Thyroid gland (tissue), 4 donors: ENCODE measurements around the gene COX7A2. TPM values are rescaled to one million over a fixed set of nuclear protein-coding genes. Genes with fewer than 3 reads are reported as not detected.
A peak's percentile ranks its signal among the peaks of the same experiment; 100 is the strongest.

ENCODE experiments used
- DNase-seq, 2 donors: peaks; one replicate each; pipeline ENCODE4 v3.0.0-alpha.2; 2019
- H3K27ac ChIP-seq, 3 donors: fragments of 200-600 bp; sonication (generic); 1 replicate in 2 of 3; 2 replicates in 1 of 3; pipeline ENCODE4 v1.5.1; 2016 to 2019; ENCODE audit warnings: mild to moderate bottlenecking in 1 of 3, moderate library complexity in 1 of 3
- H3K27me3 ChIP-seq: fragments of 200-600 bp; sonication (generic); one replicate; pipeline ENCODE4 v1.5.1; 2019
- H3K36me3 ChIP-seq, 2 donors: fragments of 200-600 bp; sonication (generic); one replicate each; pipeline ENCODE4 v1.5.1; 2016 to 2019
- H3K4me1 ChIP-seq, 2 donors: fragments of 200-600 bp; sonication (generic); one replicate each; pipeline ENCODE4 v1.5.1; 2017 to 2019
- H3K4me3 ChIP-seq, 3 donors: fragments of 200-600 bp; sonication (generic); replicated peaks in 1 of 3; 1 replicate in 2 of 3; 2 replicates in 1 of 3; pipeline ENCODE4 v1.5.1; 2016; ENCODE audit warnings: mild to moderate bottlenecking in 1 of 3
- H3K9me3 ChIP-seq: fragments of 200-600 bp; sonication (generic); one replicate; pipeline ENCODE4 v1.5.1; 2017
- CTCF ChIP-seq, 6 experiments: fragments of 200-600 bp in 3 of 6; fragments of 450-650 bp in 3 of 6; sonication (generic) in 3 of 6; IDR thresholded peaks; one replicate each; pipeline ENCODE4 v1.5.1; 2016 to 2019; ENCODE audit warnings: antibody characterized with exemption in 6 of 6, mild to moderate bottlenecking in 2 of 6, inconsistent platforms in 1 of 6, moderate library complexity in 1 of 6
- POLR2A ChIP-seq, 2 donors: fragments of 450-650 bp; IDR thresholded peaks; one replicate each; pipeline ENCODE4 v1.6.1; 2017; ENCODE audit warnings: antibody characterized with exemption in 2 of 2, mild to moderate bottlenecking in 2 of 2, moderate library complexity in 1 of 2
- WGBS, 2 donors: methylation state at CpG; one replicate each; pipeline ENCODE4 v1.1.5; 2017; 5-methylcytosine and 5-hydroxymethylcytosine counted together
- intact Hi-C: fragments of 100-400 bp; cut with DNase I; formaldehyde crosslinking; loops from one replicate; pipeline ENCODE4 v1.15.1; 2023
- total RNA-seq, 4 donors: library from RNA; depleted of rRNA; stranded (reverse); fragments of >200 nt; gene quantifications; one replicate each; pipeline ENCODE4 v1.2.3, GENCODE V29; 2016

COX7A2 gene
- total RNA-seq, 4 donors from 2014 or later, result 136 to 578 (median 341) TPM

DNA sequence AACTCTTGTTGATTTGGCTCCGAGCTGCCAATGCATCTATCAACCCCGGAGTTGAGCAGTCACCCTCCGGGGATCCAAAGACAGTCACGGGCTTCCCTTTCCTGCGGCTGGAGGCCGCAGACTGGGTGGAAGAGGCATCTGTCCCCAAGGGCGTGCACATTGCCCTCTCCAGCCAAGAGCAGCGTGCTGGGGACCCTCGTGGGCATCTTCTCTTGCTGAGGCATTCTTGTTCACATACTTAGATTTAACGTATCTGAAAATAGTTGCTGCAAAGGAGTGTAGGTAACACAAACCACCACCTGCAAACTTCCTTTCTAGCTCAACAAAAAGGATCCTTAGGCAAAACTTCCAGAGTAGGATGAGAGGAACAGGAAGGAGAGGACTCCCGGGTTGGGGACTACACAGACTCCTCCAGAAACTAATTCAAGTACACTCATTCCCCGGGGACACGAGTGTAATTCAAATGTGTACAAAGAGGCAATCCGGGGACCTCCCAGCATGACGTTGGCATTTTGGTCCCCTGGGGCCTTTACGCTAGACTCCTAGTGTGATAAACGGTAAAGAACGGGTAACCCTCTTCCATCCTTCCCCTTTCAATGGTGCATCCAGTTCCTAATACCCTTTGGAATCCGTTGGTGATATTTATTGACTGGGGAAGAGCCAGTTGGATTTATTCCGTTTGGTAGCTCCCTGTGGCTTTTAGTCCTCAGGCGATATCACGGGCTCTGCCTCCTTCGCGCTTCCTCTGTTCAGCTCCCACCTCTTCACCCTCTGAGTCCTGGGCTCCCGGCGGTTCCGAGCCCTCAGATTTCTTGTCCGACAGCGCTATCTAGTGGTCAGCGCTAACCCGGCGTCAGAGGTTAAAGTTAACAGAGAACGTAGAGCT lies 35.1 kb downstream of the COX7A2 start:
- TF ChIP-seq CTCF (IDR thresholded peaks at IDR 0.05) (peak; percentile 64 to 92 (median 80)), POLR2A (IDR thresholded peaks at IDR 0.05) (no peak)
- intact Hi-C loops, result loop anchor here (5.0 kb wide), 2 partner anchors 456 to 1116 kb away; no protein-coding TSS in a partner anchor
- WGBS, 2 donors, result 4 to 6% methylated on average over 29 to 33 of the region's 33 CpGs
- no peaks in the 10 kb centered on the region for H3K9me3 ChIP-seq
- H3K4me3 ChIP-seq, result no peak overlapping the region
- peaks cover 28 to 43% of the 10 kb centered on the region in 2 donors for H3K4me1 ChIP-seq
- H3K27ac ChIP-seq, result no peak overlapping the region
- no peaks in the 10 kb centered on the region for H3K27me3 ChIP-seq
- no peaks in the 10 kb centered on the region for H3K36me3 ChIP-seq
- peak; percentile 81 to 85 for DNase-seq

GRCh38 chr6:75206576-75207342 lies 36.8 kb downstream of the COX7A2 start:
- H3K36me3 ChIP-seq, result no peaks in the 10 kb centered on the region
- H3K27me3 ChIP-seq, result no peaks in the 10 kb centered on the region
- intact Hi-C loops, result loop anchor here (5.0 kb wide), 2 partner anchors 454 to 1114 kb away; no protein-coding TSS in a partner anchor
- 9 to 11% methylated on average over 35 of the region's 35 CpGs for WGBS, 2 donors
- peak overlapping the region in 2 of 3 donors; percentile 34 to 60 for H3K27ac ChIP-seq
- peaks cover 28 to 51% of the 10 kb centered on the region in 2 donors for H3K4me1 ChIP-seq
- TF ChIP-seq CTCF (IDR thresholded peaks at IDR 0.05), result no peak
- no peak for TF ChIP-seq POLR2A (IDR thresholded peaks at IDR 0.05)
- H3K4me3 ChIP-seq, result peak overlapping the region in 1 of 3 donors; percentile 41
- DNase-seq, result peak in 1 of 2 donors; percentile 5
- no peaks in the 10 kb centered on the region for H3K9me3 ChIP-seq

- no peak for TF ChIP-seq CTCF (IDR thresholded peaks at IDR 0.05)
- peak in 1 of 2 donors; percentile 25 for TF ChIP-seq POLR2A (IDR thresholded peaks at IDR 0.05)
- H3K4me3 ChIP-seq, result peak within 1 kb of the TSS in 2 of 3 donors; percentile 31 to 41
- DNase-seq, result peak; percentile 77 to 81
- 1 to 5% methylated on average over 20 to 56 of the region's 64 CpGs for WGBS, 2 donors
- intact Hi-C loops, result loop anchor here (5.0 kb wide), 2 partner anchors 454 to 1114 kb away; no protein-coding TSS in a partner anchor
- no peaks in the 10 kb centered on the region for H3K27me3 ChIP-seq
- peaks cover 28 to 54% of the 10 kb centered on the region in 2 donors for H3K4me1 ChIP-seq
- H3K36me3 ChIP-seq, result no peaks in the 10 kb centered on the region
- peak within 1 kb of the TSS in 2 of 3 donors; percentile 60 to 67 for H3K27ac ChIP-seq
- H3K9me3 ChIP-seq, result no peaks in the 10 kb centered on the region
These were observed 37.6 kb downstream of the COX7A2 start, which contains the start of gene COL12A1 for GRCh38 chr6:75205776-75206575. Gene COL12A1, minus strand, starts transcription at chr6:75206053. Its CDS starts 3,261 bp downstream, at chr6:75202792.

DNA sequence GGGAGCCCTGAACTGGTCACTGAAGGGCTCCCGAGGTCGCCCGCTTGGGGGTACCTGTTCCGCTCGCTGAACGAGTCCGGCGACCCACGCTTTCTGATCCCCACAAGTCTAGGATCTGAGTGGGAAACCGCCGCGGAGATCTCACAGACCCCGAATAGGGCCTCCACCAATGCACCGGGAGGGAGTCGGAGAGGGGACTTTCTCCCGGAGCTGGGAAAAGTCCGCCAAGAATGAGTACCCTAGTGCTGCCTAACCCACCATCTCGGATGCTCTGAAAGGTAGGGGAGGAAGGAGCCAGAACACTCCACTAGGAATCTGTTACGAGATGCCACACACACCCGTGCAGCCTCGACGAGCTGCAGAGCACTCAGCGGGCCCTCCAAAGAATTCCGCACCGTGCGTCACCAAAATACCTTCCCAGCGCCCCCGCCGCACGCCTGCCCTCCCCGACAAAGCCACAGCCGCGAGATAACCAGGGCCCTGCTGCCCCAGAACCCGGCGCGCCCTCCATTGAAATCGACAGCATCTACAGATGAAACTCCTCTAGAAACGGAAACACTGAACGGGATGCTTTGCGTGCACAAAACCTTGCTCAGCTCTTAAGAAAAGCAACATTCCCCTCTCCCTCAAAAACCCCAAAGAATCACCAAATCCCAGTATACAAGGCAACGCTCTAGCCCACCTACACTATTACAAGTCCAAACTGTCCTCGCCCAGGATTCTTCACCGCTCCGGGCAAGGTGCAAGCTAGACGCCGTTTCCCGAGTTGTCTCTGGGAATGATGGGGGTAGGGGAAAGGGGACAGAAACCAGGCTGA lies 38.4 kb downstream of the COX7A2 start:
- TF ChIP-seq POLR2A (IDR thresholded peaks at IDR 0.05) (no peak), CTCF (IDR thresholded peaks at IDR 0.05) (no peak)
- DNase-seq, result peak; percentile 10 to 14
- intact Hi-C loops, result loop anchor here (5.0 kb wide), 2 partner anchors 453 to 1113 kb away; no protein-coding TSS in a partner anchor
- Histone ChIP-seq H3K36me3 (no peaks in the 10 kb centered on the region), H3K4me1 (peaks cover 28 to 54% of the 10 kb centered on the region in 2 donors), H3K27me3 (no peaks in the 10 kb centered on the region), H3K27ac (peak overlapping the region in 2 of 3 donors; percentile 60 to 67), H3K9me3 (no peaks in the 10 kb centered on the region), H3K4me3 (peak overlapping the region in 2 of 3 donors; percentile 31 to 41)
- WGBS, 2 donors, result 2 to 3% methylated on average over 24 to 41 of the region's 47 CpGs
